Measurements from ENCODE around the gene NKIRAS1.

The NKIRAS1 gene

DNA sequence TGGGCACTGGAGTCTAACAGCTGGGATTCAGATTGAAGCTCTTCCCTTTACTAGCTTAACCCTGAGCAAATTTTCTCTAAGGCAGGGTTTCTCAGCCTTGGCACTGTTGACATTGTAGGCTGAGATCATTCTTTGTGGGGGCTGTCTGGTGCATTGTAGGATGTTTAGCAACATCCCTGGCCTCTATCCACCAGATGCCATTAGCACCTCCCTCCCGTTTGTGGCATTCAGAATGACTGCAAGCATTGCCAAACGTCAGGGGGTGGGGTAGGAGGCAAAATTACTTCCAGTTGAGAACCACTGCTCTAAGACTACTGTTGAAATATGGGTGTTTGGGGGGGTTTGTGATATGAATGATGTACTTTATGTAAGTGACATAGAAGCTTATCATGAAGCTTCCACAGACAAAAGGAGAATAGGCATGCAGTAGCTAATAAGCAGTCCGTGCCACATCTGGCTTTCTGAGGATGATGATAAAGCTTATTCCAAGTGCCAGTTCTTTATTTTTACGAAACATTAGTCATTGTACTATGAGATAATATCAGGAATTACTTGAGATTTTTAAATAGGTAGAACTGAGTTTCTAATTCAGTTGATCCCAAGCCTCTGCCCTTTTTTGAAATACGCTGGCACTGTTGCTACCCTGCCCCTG lies 39.3 kb downstream of the NKIRAS1 start:
- H3K27ac ChIP-seq (replicated peaks): no peak overlapping the region
- peak; percentile 49 to 93 for DNase-seq (ENCODE audit: low read depth in 1 of 2, low spot score in 1 of 2)
- H3K4me3 ChIP-seq (replicated peaks; ENCODE audit: insufficient read depth, low read length): no peak overlapping the region
- no peaks in the 10 kb centered on the region for H3K27me3 ChIP-seq (ENCODE audit: insufficient read depth, poor library complexity, severe bottlenecking)
- no peak for TF ChIP-seq SPI1 (IDR thresholded peaks at IDR 0.05; ENCODE audit: borderline replicate concordance, low read depth)
- TF ChIP-seq, protein P1, sequence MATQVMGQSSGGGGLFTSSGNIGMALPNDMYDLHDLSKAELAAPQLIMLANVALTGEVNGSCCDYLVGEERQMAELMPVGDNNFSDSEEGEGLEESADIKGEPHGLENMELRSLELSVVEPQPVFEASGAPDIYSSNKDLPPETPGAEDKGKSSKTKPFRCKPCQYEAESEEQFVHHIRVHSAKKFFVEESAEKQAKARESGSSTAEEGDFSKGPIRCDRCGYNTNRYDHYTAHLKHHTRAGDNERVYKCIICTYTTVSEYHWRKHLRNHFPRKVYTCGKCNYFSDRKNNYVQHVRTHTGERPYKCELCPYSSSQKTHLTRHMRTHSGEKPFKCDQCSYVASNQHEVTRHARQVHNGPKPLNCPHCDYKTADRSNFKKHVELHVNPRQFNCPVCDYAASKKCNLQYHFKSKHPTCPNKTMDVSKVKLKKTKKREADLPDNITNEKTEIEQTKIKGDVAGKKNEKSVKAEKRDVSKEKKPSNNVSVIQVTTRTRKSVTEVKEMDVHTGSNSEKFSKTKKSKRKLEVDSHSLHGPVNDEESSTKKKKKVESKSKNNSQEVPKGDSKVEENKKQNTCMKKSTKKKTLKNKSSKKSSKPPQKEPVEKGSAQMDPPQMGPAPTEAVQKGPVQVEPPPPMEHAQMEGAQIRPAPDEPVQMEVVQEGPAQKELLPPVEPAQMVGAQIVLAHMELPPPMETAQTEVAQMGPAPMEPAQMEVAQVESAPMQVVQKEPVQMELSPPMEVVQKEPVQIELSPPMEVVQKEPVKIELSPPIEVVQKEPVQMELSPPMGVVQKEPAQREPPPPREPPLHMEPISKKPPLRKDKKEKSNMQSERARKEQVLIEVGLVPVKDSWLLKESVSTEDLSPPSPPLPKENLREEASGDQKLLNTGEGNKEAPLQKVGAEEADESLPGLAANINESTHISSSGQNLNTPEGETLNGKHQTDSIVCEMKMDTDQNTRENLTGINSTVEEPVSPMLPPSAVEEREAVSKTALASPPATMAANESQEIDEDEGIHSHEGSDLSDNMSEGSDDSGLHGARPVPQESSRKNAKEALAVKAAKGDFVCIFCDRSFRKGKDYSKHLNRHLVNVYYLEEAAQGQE (IDR thresholded peaks at IDR 0.05; ENCODE audit: insufficient replicate concordance, low read depth): no peak
- peak; percentile 76 for TF ChIP-seq POLR2AphosphoS5 (IDR thresholded peaks at IDR 0.05; ENCODE audit: low read depth)
- TF ChIP-seq GABPA (IDR thresholded peaks at IDR 0.05; ENCODE audit: low read depth): no peak

GRCh38 chr3:23876923-23877322 lies 39.9 kb downstream of the NKIRAS1 start:
- peak; percentile 2; the same call in 1 of the 2 replicates for TF ChIP-seq POLR2AphosphoS5 (IDR thresholded peaks at IDR 0.05; ENCODE audit: low read depth)
- TF ChIP-seq GABPA (IDR thresholded peaks at IDR 0.05; ENCODE audit: low read depth): no peak
- H3K27me3 ChIP-seq (ENCODE audit: insufficient read depth, poor library complexity, severe bottlenecking): no peaks in the 10 kb centered on the region
- H3K27ac ChIP-seq (replicated peaks): no peak overlapping the region
- DNase-seq (ENCODE audit: low read depth in 1 of 2, low spot score in 1 of 2): no peak
- H3K4me3 ChIP-seq (replicated peaks; ENCODE audit: insufficient read depth, low read length): no peak overlapping the region

DNA sequence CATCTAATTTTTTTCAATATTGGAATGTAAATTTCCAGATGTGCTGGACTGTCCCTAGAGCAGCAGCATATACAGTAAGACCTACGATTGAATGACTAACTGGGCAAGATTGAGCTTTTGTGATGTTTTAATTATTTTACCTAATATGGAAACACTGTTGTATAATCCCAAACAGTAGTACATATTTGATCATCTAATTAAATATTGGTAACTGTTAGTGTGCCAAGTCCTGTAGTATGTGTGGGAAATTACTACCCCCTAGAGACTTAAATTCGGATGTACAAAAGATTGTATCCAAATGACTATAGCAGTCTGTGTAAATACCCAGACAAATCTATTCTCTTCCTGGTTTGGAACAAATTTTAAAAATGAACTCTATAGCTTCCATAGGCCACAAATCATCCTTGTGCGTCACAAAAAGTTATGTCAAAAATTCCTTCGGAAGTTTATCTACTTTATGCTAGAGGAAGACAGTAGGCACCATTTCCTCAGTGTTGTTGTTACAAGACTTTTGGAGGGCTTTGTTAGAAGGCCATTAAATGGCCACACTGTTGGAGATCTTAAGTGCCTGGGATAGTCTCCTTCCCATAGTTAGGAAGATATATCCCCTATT lies 41.6 kb downstream of the NKIRAS1 start:
- no peak overlapping the region for H3K27ac ChIP-seq (replicated peaks)
- no peak overlapping the region for H3K4me3 ChIP-seq (replicated peaks; ENCODE audit: insufficient read depth, low read length)
- TF ChIP-seq POLR2AphosphoS5 (IDR thresholded peaks at IDR 0.05; ENCODE audit: low read depth) (no peak), SPI1 (IDR thresholded peaks at IDR 0.05; ENCODE audit: borderline replicate concordance, low read depth) (no peak), GABPA (IDR thresholded peaks at IDR 0.05; ENCODE audit: low read depth) (no peak)
- TF ChIP-seq, protein P2, sequence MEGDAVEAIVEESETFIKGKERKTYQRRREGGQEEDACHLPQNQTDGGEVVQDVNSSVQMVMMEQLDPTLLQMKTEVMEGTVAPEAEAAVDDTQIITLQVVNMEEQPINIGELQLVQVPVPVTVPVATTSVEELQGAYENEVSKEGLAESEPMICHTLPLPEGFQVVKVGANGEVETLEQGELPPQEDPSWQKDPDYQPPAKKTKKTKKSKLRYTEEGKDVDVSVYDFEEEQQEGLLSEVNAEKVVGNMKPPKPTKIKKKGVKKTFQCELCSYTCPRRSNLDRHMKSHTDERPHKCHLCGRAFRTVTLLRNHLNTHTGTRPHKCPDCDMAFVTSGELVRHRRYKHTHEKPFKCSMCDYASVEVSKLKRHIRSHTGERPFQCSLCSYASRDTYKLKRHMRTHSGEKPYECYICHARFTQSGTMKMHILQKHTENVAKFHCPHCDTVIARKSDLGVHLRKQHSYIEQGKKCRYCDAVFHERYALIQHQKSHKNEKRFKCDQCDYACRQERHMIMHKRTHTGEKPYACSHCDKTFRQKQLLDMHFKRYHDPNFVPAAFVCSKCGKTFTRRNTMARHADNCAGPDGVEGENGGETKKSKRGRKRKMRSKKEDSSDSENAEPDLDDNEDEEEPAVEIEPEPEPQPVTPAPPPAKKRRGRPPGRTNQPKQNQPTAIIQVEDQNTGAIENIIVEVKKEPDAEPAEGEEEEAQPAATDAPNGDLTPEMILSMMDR (IDR thresholded peaks at IDR 0.05; ENCODE audit: insufficient read depth, low read length): no peak
- TF ChIP-seq, protein P1 (IDR thresholded peaks at IDR 0.05; ENCODE audit: insufficient replicate concordance, low read depth): no peak
- no peak for DNase-seq (ENCODE audit: low read depth in 1 of 2, low spot score in 1 of 2)
- H3K27me3 ChIP-seq (ENCODE audit: insufficient read depth, poor library complexity, severe bottlenecking): no peaks in the 10 kb centered on the region

DNA sequence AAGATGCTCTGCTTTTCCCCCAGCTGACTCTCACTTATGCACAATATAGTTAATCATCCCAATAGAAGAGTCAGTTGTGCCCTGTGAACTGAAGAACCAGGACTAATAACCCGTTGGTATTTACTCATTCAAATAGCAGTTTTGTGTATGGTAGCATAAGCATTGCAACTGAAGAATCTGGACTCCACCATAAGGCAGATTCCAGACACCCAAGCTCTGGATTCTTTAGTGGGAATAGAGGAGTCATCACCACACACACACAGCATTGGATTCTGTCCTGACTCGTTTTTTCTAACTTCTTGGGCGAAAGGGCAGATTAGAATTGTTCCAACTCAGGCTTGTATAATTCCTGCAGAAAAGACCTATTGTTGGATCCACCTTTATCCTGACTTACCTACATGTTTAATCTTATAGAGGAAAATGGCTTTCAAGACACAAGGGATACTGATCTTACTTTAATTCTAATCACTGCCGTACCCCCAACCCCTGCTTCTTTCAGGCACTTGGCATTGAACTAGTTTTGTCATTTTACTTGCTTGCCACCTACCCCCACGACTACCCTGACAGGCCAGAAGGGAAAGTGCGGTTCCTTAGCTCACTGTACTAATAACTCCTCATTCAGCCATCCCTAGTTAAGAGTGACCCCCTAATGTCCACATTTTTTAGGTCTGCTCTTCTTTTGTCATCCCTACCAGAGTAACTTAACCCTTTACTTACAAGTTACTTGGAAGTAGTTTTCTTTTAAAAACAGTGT lies 42.3 kb downstream of the NKIRAS1 start:
- Histone ChIP-seq H3K27ac (replicated peaks) (no peak overlapping the region), H3K27me3 (ENCODE audit: insufficient read depth, poor library complexity, severe bottlenecking) (no peaks in the 10 kb centered on the region), H3K4me3 (replicated peaks; ENCODE audit: insufficient read depth, low read length) (no peak overlapping the region)
- TF ChIP-seq, protein P2 (IDR thresholded peaks at IDR 0.05; ENCODE audit: insufficient read depth, low read length): no peak
- TF ChIP-seq POLR2AphosphoS5 (IDR thresholded peaks at IDR 0.05; ENCODE audit: low read depth): no peak
- TF ChIP-seq, protein P1 (IDR thresholded peaks at IDR 0.05; ENCODE audit: insufficient replicate concordance, low read depth): no peak
- TF ChIP-seq GABPA (IDR thresholded peaks at IDR 0.05; ENCODE audit: low read depth): no peak
- no peak for TF ChIP-seq SPI1 (IDR thresholded peaks at IDR 0.05; ENCODE audit: borderline replicate concordance, low read depth)
- no peak for DNase-seq (ENCODE audit: low read depth in 1 of 2, low spot score in 1 of 2)
